ENCODE measurements around the gene LGMN.
"Not testable (repeated sequence)": the region's sequence is repeated elsewhere in the genome, so short reads cannot be mapped to it uniquely, and the experiment has no call there.

The LGMN gene

DNA sequence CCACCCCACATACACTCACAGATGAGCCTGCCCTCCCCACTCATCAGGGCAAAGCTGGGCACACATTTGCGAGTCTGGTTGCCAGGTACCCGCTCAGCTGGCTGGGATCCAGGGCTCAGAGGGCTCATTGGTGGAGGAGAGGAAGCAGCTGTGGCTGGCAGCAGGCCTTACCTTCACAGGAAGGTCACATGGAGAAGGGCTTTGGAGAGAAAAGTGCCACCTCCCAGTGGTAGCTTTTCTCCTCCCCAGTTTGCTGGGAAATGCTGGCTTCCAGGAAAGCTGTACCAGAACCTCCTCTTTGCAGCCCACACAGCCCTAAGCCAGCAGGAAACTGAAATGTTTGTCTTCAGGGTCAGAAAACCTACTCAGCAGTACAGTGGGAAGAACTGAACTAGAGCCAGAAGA, 55.6 kb downstream of the LGMN start:
- DNase-seq, result no peak

DNA sequence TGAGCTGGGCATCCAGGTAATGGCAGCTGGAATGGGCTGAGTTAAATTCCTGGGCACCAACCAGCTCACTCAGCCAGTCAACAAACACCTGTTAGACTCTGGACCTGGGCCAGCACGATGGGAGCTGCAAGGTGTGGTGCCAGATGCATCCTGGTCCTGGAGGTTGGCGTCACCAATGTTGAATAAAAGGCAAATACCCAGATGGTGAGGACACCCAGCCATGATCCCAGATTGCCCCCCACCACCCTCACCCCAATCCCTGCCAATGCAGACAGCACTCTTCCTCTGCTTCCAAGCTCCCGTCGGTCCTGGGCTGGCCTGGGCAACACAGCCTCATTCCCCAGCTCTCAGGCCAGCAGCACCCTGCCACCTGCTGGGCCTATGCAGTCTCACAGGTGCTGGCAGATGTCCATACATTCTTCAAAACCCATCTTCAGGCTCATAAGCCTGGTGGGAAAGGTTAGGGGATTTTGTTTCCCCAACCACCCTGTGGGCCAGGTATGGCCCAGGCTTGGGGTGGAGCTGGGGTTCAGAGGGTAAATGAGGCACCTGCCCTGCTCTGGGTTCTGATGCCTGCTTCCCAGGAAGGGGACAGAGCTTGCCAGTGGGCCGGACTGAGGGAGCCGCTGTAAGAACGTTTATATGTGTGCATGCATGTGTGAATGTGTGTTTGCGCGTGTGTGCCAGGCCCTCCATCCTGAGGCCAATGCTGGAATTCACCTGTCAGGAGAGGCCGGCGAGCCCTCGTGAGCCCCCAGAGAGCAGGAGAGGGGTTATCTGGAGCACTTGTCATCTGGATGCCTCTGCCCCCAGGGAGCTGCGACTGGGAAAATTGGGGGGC, 58.0 kb downstream of the LGMN start:
- DNase-seq, result no peak

DNA sequence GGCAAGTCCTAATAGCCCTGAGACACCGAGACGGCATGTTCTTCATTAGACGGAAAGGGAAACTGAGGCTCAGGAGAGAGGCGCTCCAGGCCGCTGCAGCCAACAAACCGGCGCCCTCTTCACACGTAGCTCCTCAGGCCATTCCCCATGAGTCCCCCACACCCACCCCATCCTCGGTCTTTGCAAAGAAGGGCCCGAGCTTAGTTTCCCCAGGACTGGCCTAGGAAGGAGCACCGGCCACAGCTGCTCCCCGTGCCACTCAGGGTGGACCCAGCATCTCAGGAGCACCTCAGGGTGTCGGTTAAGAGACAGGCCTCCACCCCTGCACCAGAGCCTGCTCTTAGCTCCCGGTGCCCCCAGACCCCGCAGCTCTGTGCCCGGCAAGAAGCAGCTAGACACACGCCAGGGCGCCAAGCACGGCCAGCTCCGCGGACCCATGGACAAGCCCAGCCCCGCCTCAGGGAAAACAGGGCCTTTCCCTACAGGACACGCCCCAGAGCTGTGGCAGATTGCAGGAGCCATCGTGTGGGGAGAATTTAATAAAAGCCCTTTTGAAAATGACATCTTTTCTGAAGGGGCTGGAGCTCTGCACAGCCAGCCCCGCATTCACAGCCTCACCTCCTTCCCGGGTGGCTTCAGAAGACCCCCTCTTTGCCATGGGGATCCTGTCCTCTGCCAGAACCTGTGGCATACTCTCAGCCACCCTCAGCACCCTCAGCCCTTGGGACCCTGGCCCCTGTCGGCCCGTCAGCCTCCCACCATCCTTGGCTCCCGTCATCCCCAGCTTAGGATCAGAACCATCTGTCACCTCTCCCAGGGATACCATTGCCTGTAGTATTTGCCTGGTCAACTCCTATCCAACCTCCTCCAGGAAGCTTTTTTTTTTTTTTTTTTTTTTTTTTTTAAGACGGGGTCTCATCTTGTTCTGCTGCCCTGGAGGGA, 59.7 kb downstream of the LGMN start:
- no peak for DNase-seq

GRCh38 chr14:92687681-92688433, 60.6 kb downstream of the LGMN start:
- no peak for DNase-seq

DNA sequence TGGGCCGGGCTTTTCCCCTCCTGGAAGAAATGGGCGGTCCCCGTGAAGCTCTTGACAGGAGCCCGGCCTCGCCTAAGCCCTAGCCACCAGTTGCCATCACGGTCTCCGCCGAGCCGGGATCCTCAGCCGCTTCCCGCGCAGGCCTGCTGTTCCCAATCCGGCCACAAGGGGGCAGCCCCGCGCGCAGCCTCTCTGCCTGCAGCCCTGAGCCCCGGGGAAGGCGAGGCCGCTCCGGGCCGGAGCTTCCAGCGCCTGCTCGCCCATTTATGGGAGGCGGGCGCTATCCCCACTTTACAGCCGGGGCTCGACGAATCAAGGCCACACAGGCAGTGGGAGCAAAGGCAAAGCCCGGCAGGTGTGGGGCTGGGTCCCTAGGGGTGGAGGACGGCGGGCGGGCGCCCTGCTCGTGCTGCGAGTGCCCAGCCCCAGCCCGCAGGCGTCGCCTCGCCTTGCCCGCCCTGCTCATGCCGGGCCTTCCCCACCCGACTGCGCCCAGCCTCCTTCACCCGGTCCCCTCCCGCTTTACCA, 61.5 kb downstream of the LGMN start:
- DNase-seq, result no peak

DNA sequence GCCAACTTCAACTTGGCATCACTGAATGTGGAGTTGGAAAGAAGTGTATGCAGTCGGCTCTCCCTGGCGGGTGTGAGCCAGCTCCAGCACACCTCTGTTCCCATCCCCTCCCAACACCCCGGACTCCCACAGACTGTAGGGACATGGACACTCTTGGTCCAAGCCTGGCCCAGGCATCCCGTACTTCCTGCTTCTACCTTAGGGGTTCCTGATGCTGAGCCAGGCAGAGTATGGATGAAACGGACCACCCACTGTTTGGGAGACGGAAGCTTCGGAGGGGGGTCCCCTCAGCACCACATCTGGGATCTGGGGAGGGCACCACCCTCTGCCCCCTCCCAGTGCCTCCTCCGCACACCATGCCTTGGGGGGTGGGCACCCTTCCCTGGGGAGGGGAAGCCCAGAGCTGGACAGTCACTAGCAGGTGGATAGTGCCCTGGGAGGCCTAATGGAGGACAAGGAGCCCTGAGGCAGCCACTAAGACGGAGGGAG, 62.0 kb downstream of the LGMN start:
- DNase-seq, result no peak

- no peak for DNase-seq
Measured at GRCh38 chr14:92685784-92686355, 62.6 kb downstream of the LGMN start.

DNA sequence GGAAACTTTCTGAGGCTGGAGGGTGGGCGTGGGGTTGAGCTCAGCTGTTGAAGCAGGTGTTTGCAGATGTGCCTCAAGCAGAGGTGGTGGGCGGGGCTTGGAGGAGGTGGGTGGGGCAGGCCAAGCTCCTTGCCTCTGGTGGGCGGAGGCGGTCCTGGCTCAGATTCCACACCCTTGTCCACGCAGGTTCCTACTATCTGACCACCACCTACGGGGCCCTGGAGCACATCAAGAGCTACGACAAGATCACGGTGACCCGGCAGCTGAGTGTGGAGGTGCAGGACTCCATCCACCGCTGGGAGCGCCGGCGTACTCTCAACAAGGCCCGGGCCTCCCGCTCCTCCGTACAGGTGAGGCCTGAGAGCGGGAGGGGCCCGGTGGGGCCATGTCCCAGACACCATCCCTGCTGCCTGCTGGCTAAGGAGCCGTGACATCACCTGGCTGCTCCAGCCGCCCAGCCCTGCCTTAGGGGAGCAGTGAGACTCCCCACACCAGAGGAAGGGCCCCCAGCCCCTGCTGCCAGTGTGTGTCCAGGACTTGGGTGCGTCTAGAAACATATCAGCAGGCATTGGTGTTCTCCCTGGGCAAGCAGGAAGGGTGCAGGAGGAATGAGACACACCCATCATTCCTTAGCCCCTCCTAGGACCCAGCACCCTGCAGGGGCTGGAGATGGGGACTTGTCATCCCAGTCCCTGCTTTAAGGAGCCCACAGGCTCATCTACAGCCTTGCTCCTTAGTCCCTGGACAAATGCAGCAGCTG, 63.4 kb downstream of the LGMN start:
- DNase-seq, result no peak

DNA sequence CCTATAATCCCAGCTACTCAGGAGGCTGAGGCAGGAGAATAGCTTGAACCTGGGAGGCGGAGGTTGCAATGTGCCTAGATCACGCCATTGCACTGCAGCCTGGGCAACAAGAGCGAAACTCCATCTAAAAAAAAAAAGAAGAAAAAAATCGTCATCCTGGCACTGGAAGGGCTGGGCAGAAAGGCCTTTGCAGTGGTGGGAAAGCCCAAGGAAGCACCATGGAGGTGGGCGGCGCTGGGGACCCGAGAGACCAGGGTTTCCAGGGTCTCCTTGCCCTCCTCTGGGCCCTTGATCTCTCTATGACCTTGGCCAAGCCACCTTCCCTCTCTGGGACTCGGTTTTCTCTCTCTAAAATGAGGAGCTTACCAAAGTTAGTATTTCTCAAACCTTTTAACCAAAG, 65.4 kb downstream of the LGMN start:
- no peak for DNase-seq

DNA sequence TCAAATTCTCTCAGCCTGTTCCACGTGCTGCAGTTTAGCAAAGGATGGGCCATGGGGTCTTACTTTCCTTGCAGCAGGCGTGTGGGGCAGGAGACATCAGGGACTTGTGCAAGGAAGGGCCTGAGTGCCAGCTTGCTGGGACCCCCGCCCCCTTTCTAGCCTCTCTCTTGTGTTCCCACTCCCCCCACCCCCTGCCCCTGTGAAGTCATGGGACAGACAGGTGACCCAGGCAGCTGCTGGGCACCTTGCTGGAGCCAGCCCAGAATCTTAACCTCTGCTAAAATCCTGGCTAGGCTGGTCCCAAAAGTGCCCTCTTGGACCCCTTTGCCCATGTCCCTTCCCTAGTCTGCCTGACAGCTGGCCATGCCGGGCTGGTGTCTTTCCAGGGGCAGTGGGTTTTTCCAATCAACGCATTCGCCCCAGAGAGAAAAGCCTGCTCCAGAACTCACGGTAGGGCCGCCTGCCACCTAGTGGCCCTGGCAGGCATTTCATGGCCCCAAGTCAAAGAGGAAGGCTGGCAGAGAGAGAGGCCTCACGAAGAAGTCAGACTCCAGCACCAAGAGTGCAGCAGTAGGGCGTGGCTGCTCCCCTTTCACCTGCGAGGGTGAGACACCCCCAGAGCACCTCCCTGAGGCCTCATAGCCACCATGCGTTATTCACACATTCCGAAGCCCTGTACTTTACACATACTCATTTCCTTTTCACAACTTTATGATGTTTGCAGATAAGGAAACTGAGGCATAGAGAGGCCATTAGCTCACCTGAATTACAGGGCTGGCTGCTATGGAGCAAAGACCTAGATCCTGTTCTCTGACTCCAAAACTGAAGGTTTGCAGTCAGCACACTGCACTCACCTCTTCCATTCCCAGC, 67.4 kb downstream of the LGMN start:
- DNase-seq, result no peak

DNA sequence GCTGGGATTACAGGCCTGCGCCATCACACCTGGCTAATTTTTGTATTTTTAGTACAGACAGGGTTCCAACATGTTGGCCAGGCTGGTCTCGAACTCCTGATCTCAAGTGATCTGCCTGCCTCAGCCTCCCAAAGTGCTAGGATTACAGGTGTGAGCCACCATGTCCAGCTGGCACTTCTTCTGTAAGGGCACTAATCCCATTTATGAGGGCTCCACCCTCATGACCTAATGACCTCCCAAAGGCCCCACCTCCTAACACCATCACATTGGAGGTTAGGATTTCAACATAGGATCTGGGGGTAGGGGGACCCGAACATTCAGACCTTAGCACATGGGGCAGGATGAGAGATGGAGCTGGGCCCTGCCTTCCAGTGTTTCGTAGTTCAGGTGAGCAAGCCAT, 68.1 kb downstream of the LGMN start:
- not testable (repeated sequence) for DNase-seq

- DNase-seq, result no peak
Measured at GRCh38 chr14:92679246-92679645, 69.2 kb downstream of the LGMN start.

DNA sequence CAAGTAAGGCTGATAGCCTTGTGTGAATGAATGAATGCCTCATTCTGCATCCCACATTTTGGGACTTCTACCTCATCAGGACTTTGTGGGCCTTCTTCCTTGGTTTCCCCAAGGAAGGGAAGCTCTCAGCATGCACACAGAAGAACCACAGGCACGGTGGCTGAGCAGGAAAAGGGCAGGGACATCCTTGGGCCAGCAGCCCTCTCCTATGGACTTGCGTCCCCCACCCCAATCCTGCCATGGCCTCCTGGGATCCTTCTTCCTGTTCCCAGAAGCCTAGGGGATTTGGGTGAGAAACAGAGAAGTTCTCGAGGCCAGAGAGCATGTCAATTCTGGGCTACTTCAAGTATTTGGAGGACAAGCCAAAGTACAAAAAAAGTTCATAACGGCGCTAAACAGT, 69.7 kb downstream of the LGMN start:
- no peak for DNase-seq

DNA sequence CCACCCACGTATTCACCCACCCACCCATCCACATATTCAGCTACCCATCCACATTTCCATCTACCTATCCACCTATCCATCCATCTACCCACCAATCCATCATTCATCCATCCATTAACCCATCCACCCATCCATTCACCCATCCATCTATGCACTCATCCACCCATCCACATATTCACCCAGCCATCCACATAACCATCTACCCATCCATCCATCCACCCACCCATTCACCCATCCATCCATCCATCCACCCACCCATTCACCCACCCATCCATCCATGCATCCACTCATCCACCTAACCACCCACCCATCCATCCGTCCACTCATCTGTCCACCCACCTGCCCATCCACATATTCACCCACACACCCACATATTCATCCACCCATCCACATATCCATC, 70.5 kb downstream of the LGMN start:
- DNase-seq, result no peak

DNA sequence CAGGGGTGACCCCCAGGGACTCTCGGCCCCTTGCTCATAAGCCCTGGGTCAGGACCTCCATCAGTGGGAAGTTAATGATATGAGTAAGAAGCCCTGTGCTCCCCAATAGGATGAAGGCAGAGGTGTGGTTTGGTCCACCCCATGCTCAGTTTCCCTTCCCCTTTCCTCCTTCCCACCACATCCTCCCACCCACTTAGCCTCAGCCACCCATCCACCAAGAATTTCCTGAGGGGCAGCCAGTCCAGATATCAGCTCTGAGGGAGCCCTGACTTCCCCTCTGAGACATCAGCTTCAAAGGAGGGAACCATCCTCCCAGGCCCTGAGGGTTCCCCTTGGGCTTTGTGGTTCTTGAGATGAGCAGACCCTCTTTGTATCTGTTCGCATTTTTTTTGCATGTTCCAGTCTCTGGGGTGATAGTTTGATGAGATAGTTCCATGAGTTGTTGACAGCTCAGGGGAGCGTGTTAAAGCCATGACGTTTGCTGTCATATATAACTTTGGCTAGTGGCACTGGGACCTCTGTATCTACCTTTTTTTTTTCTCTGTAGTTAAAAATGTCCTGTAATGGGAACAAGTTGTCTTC, 71.2 kb downstream of the LGMN start:
- DNase-seq, result no peak

DNA sequence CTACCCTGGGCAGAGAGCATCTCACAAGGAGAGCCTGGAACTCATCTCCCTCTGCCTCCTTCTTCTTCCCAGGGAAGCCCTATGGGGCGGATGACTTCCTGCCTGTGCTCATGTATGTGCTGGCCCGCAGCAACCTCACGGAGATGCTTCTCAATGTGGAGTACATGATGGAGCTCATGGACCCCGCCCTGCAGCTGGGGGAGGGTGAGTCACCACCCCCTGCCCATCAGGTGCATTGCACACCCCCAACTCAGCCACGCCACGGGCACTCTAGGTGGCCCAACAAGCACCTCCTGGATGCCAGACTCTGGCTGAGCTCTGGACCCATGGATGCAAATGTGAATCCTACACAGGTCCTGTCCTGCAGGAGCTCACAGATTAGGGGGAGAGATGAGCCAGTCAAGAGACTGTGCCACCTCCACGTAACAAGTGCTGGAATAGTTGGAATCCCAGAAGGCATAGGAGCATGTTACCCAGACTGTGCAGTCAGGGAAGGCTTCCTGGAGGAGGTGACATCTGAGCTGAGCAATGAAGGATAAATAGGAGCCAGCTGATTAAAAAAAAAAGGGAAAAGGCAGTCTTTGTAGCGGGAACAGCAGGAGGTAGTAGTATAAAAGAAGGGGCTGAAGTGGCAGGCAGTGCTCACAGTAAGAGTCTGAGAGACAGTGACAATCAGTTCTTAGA, 71.9 kb downstream of the LGMN start:
- DNase-seq, result no peak

DNA sequence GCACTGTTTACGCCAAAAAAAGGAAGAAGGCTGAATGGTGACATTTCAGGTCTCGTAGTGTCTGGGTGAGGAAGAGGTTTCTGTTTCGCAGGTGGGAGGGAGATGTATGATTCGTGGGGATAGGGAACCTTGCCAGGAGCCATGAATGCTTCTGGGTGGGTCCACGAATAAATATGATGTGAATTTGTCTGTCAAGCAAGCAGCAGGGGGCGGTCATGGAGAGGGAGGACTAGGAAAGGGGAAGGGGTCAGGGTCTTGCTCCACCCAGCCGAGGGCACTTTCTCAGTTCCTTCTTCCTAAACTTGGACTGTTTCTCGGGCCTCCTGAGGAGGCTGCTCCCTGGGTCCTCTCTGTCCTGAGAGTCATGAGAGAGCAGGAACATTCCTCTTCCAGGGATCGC, 72.5 kb downstream of the LGMN start:
- DNase-seq, result no peak

DNA sequence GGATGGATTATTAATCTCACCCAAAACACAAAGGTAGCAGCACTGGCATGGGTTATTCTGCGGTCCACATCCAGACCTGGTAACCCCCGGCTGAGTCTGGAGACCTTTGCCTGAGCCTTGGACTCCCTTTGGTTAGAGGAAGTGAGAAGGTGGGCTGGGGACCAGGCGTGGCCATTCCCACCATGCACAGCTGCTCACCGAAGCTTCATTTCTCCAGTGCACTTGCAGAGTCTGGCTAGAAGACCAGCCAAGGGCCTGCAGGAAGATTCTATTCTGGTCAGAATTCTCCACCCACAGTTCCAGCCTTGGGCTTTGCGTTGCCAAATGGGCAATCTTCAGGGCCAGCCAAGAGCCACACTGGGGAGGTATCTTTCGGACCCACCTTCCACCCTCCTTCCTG, 73.0 kb downstream of the LGMN start:
- no peak for DNase-seq

DNA sequence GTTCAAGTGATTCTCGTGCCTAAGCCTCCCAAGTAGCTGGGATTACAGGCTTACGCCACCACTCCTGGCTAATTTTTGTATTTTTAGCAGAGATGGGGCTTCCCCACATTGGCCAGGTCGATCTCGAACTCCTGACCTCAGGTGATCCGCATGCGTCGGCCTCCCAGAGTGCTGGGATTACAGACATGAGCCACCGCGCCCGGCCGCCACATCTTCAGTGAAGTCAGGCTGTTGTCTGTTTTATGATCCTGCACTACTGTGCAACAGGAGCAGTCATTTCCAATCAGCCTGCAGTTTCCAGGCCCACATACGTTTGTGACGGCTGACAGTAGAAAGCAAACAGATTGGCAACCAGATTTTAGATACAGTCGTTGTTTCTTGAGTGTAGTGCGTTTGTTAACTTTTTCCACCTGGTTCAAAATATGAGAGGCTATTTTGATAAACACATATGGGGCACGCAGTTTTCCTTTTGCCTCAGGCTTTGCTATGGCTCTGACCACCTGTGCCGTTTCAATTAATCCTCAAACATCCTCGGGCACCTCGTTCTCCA, 74.8 kb downstream of the LGMN start:
- no peak for DNase-seq

All from NK-92 treated with Interleukin-12 subunit alpha and Interleukin-12 subunit beta, amount 100 ng/mL, for 24 hours (cell line).